Neural cell (in vitro differentiated cells): ENCODE data around the gene PRKCG. TPM values are rescaled to one million over a fixed set of nuclear protein-coding genes. Genes with fewer than 3 reads are reported as not detected.
"Not testable (repeated sequence)": the region's sequence is repeated elsewhere in the genome, so short reads cannot be mapped to it uniquely, and the experiment has no call there.

Experiments used
- H2AFZ ChIP-seq: fragments of 200-600, 300-800 bp; sonication (generic), shearing (Covaris generic); 2 replicates; pipeline ENCODE4 v1.6.0; 2014; ENCODE audit warnings: low read depth, mild to moderate bottlenecking, antibody characterized with exemption, low read length, moderate library complexity
- H3F3A ChIP-seq: fragments of 200-600 bp; shearing (Covaris generic); 2 replicates; pipeline ENCODE4 v1.6.1; 2016; ENCODE audit warnings: mild to moderate bottlenecking, moderate library complexity, mixed read lengths, antibody characterized with exemption, low read length; ENCODE audit not compliant: insufficient read depth, poor library complexity, severe bottlenecking
- H3K27ac ChIP-seq: fragments of 200-600, 300-800 bp; sonication (generic), shearing (Covaris generic); 2 replicates; pipeline ENCODE4 v1.5.1; 2014; ENCODE audit warnings: mild to moderate bottlenecking, low read length, moderate library complexity
- H3K27me3 ChIP-seq: fragments of 300-800, 200-600 bp; sonication (generic), shearing (Covaris generic); 2 replicates; pipeline ENCODE4 v1.6.0; 2014; ENCODE audit warnings: mild to moderate bottlenecking, low read depth, low read length, moderate library complexity; ENCODE audit not compliant: insufficient read depth
- H3K36me3 ChIP-seq: fragments of 300-800, 200-600 bp; sonication (generic), shearing (Covaris generic); 2 replicates; pipeline ENCODE4 v1.5.1; 2014; ENCODE audit warnings: mild to moderate bottlenecking, antibody characterized with exemption, low read length, moderate library complexity; ENCODE audit not compliant: insufficient read depth
- H3K4me2 ChIP-seq: fragments of 300-800, 200-600 bp; sonication (generic), shearing (Covaris generic); 2 replicates; pipeline ENCODE4 v1.6.0; 2014; ENCODE audit warnings: mild to moderate bottlenecking, low read length
- H3K4me3 ChIP-seq: fragments of 300-800, 200-600 bp; sonication (generic), shearing (Covaris generic); 2 replicates; pipeline ENCODE4 v1.5.1; 2014; ENCODE audit warnings: mild to moderate bottlenecking, low read length, moderate library complexity
- H3K79me2 ChIP-seq: fragments of 200-600 bp; shearing (Covaris generic); replicated peaks from 2 replicates; pipeline ENCODE4 v1.6.0; 2014; ENCODE audit warnings: mild to moderate bottlenecking, low read length, moderate library complexity; ENCODE audit not compliant: insufficient read depth
- H3K9ac ChIP-seq: fragments of 300-800, 200-600 bp; sonication (generic), shearing (Covaris generic); 2 replicates; pipeline ENCODE4 v1.6.1; 2016; ENCODE audit warnings: mild to moderate bottlenecking, low read length, mixed read lengths
- H3K9me2 ChIP-seq: fragments of 200-600 bp; shearing (Covaris generic); 2 replicates; pipeline ENCODE4 v1.6.1; 2016; ENCODE audit warnings: mild to moderate bottlenecking, low read length, mixed read lengths; ENCODE audit not compliant: insufficient read depth
- H3K9me3 ChIP-seq: fragments of 200-600, 300-800 bp; sonication (generic), shearing (Covaris generic); 2 replicates; pipeline ENCODE4 v1.6.1; 2016; ENCODE audit warnings: mild to moderate bottlenecking, mixed run types, low read length, moderate library complexity, mixed read lengths
- H4K20me1 ChIP-seq: fragments of 200-600 bp; shearing (Covaris generic); 2 replicates; pipeline ENCODE4 v1.6.1; 2016; ENCODE audit warnings: mild to moderate bottlenecking, mixed run types; ENCODE audit not compliant: insufficient read depth
- CTCF ChIP-seq: fragments of 450-650 bp; IDR thresholded peaks from 2 replicates; pipeline ENCODE4 v1.5.1; 2014; ENCODE audit warnings: antibody characterized with exemption, mild to moderate bottlenecking, moderate library complexity; ENCODE audit not compliant: poor library complexity, severe bottlenecking
- EP300 ChIP-seq: fragments of 450-650 bp; conservative IDR thresholded peaks from 2 replicates; pipeline ENCODE4 v1.6.1; 2014; ENCODE audit warnings: antibody characterized with exemption, mild to moderate bottlenecking, moderate library complexity; ENCODE audit not compliant: poor library complexity, severe bottlenecking
- EZH2 ChIP-seq: fragments of 200-600, 300-800 bp; shearing (Covaris generic), sonication (generic); IDR thresholded peaks from 2 replicates; pipeline ENCODE4 v1.6.1; 2014; ENCODE audit warnings: antibody characterized with exemption, low read length, borderline replicate concordance, mild to moderate bottlenecking; ENCODE audit not compliant: insufficient read depth, poor library complexity, severe bottlenecking
- MXI1 ChIP-seq: fragments of 450-650 bp; conservative IDR thresholded peaks from 2 replicates; pipeline ENCODE4 v1.6.1; 2014; ENCODE audit warnings: antibody characterized with exemption, mild to moderate bottlenecking; ENCODE audit not compliant: poor library complexity, severe bottlenecking
- POLR2AphosphoS5 ChIP-seq: IDR thresholded peaks from 2 replicates; pipeline ENCODE4 v1.6.1; 2012
- RAD21 ChIP-seq: fragments of 450-650 bp; conservative IDR thresholded peaks from 2 replicates; pipeline ENCODE4 v1.6.1; 2014; ENCODE audit warnings: antibody characterized with exemption, mild to moderate bottlenecking, moderate library complexity
- SMC3 ChIP-seq: fragments of 450-650 bp; conservative IDR thresholded peaks from 2 replicates; pipeline ENCODE4 v1.6.1; 2014; ENCODE audit warnings: antibody characterized with exemption, mild to moderate bottlenecking, moderate library complexity; ENCODE audit not compliant: poor library complexity
- TAF1 ChIP-seq: IDR thresholded peaks from 2 replicates; pipeline ENCODE4 v1.6.1; 2012; ENCODE audit warnings: low read depth
- polyA minus RNA-seq: library from RNA; depleted of rRNA, polyadenylated mRNA; stranded (reverse); fragments of >200 nt; gene quantifications from 2 replicates; pipeline ENCODE4 v1.2.3, GENCODE V29; 2014
- polyA plus RNA-seq: library from polyadenylated mRNA; depleted of rRNA; stranded (reverse); fragments of >200 nt; gene quantifications from 2 replicates; pipeline ENCODE4 v1.2.3, GENCODE V29; 2014
- TF ChIP-seq, protein P1 (sequence below): IDR thresholded peaks from 2 replicates; pipeline ENCODE4 v1.6.1; 2012; ENCODE audit warnings: borderline replicate concordance

The PRKCG gene
- polyA plus RNA-seq (0.99 and 2.2 TPM in 2 replicates), polyA minus RNA-seq (3.0 and 5.4 TPM in 2 replicates)

DNA sequence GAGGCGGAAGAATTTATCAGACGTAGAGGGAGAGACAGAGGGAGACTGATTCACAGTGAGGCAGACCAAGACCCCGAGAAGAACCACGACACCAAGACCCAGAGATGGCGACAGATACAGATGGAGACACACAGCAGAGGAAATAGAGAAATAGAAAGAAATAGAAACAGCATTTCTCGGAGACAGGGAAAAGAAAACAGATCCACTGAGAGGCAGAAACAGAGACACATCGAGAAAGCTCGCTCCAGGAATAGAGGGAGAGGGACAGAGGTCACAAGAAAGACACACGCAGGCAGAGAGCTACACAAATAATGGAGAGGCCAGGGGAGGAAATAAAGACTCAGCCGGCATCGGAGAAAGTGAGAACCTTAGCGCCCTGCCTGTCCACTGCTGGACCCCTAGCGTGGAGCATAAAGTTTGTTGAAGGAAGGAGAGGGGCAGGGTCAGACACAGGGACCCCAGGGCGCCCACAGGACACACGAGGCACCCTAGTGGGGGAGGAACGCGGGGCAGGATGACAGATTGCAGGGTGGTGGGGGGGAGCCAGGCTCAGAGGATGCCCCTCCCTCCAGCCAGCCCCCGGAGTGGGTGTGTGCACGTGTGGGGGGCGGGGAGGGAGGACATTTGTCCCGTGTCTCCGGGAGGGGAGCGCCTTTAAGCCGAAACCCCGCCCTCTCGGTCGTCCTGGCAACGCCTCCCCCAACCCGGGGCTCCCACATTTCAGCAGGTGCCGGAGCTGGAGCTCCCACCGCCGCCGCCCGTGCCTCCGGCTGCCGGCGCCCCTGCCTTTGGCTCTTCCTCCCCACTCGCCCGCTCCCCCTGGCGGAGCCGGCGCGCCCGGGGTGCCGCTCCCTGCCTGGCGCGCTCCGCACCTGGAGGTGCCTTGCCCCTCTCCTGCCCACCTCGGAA lies at the start of gene PRKCG:
Gene PRKCG, plus strand, starts transcription at position 716 of the 909 bp plus-strand sequence. CDS start 298 bp downstream, outside the sequence.
- no peaks in the 10 kb centered on the region for H4K20me1 ChIP-seq
- H3K9ac ChIP-seq: peak within 1 kb of the TSS; percentile 66
- H3F3A ChIP-seq: no peaks in the 10 kb centered on the region
- no peaks in the 10 kb centered on the region for H3K9me3 ChIP-seq
- H3K27ac ChIP-seq: peak within 1 kb of the TSS; percentile 16
- no peak for TF ChIP-seq EZH2
- peak; percentile 68 for TF ChIP-seq SMC3
- TF ChIP-seq CTCF: peak; percentile 69
- no peak for TF ChIP-seq EP300
- TF ChIP-seq TAF1: no peak
- no peak for TF ChIP-seq MXI1
- TF ChIP-seq, protein P1, sequence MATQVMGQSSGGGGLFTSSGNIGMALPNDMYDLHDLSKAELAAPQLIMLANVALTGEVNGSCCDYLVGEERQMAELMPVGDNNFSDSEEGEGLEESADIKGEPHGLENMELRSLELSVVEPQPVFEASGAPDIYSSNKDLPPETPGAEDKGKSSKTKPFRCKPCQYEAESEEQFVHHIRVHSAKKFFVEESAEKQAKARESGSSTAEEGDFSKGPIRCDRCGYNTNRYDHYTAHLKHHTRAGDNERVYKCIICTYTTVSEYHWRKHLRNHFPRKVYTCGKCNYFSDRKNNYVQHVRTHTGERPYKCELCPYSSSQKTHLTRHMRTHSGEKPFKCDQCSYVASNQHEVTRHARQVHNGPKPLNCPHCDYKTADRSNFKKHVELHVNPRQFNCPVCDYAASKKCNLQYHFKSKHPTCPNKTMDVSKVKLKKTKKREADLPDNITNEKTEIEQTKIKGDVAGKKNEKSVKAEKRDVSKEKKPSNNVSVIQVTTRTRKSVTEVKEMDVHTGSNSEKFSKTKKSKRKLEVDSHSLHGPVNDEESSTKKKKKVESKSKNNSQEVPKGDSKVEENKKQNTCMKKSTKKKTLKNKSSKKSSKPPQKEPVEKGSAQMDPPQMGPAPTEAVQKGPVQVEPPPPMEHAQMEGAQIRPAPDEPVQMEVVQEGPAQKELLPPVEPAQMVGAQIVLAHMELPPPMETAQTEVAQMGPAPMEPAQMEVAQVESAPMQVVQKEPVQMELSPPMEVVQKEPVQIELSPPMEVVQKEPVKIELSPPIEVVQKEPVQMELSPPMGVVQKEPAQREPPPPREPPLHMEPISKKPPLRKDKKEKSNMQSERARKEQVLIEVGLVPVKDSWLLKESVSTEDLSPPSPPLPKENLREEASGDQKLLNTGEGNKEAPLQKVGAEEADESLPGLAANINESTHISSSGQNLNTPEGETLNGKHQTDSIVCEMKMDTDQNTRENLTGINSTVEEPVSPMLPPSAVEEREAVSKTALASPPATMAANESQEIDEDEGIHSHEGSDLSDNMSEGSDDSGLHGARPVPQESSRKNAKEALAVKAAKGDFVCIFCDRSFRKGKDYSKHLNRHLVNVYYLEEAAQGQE: peak; percentile 4
- TF ChIP-seq RAD21: peak; percentile 55
- TF ChIP-seq POLR2AphosphoS5: no peak
- H3K4me2 ChIP-seq: peak within 1 kb of the TSS; percentile 78
- peak within 1 kb of the TSS; percentile 4 for H2AFZ ChIP-seq
- no peaks in the 10 kb centered on the region for H3K36me3 ChIP-seq
- no peaks in the 10 kb centered on the region for H3K79me2 ChIP-seq
- no peaks in the 10 kb centered on the region for H3K9me2 ChIP-seq
- peak within 1 kb of the TSS; percentile 70 for H3K4me3 ChIP-seq
- no peaks in the 10 kb centered on the region for H3K27me3 ChIP-seq

- not testable (repeated sequence) for H3F3A ChIP-seq, H3K9me3 ChIP-seq, H3K27ac ChIP-seq, H3K4me2 ChIP-seq, H3K36me3 ChIP-seq, H4K20me1 ChIP-seq, H2AFZ ChIP-seq, H3K27me3 ChIP-seq, H3K9me2 ChIP-seq, H3K79me2 ChIP-seq, H3K9ac ChIP-seq, H3K4me3 ChIP-seq
Observed at GRCh38 chr19:53832861-53833260, 49.1 kb upstream of the PRKCG start.

DNA sequence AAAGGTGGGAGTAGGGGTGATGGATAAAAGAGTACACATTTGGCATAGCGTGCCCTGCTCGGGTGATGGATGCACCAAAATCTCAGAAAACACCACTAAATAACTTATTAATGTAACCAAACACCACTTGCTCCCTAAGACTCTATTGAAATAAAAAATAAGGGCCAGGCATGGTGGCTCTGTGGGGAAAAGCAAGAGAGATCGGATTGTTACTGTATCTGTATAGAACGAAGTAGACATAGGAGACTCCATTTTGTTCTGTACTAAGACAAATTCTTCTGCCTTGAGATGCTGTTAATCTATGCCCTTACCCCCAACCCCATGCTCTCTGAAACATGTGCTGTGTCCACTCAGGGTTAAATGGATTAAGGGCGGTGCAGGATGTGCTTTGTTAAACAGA lies 43.6 kb upstream of the PRKCG start:
- not testable (repeated sequence) for H3K27ac ChIP-seq, H2AFZ ChIP-seq, H3K27me3 ChIP-seq, H3K36me3 ChIP-seq, H3K9me2 ChIP-seq, H3K9me3 ChIP-seq, H4K20me1 ChIP-seq, H3F3A ChIP-seq, H3K4me3 ChIP-seq, H3K79me2 ChIP-seq, H3K4me2 ChIP-seq, H3K9ac ChIP-seq

DNA sequence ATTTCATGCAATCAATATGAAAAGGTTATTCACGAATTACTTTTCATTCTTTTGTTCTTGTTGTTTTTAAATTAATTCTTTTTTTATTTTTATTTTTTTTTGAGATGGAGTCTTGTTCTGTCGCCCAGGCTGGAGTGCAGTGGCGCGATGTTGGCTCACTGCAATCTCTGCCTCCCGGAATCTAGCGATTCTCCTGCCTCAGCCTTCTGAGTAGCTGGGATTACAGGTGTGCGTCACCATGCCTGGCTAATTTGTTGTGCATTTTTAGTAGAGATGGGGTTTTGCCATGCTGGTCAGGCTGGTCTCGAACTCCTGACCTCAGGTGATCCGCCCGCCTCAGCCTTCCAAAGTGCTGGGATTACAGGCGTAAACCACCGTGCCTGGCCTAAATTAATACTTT lies 41.8 kb upstream of the PRKCG start:
- H3K4me2 ChIP-seq, H3K27ac ChIP-seq, H3K9me2 ChIP-seq, H4K20me1 ChIP-seq, H3F3A ChIP-seq, H3K36me3 ChIP-seq, H2AFZ ChIP-seq, H3K79me2 ChIP-seq, H3K9me3 ChIP-seq, H3K9ac ChIP-seq, H3K4me3 ChIP-seq, H3K27me3 ChIP-seq: not testable (repeated sequence)

DNA sequence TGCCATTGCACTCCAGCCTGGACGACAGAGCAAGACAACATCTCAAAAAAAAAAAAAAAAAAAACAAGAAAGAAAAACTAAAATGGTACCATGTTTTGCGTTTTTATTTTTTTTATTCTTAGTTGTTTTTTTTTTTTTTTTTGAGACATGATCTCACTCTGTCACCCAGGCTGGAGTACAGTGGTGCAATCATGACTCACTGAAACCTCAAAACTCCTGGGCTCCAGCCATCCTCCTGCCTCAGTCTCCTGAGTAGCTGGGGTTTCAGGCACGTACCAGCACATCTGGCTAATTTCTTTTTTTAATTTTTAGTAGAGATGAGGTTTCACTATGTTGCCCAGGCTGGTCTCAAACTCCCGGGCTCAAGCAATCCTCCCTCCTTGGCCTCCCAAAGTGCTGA lies 41.1 kb upstream of the PRKCG start:
- not testable (repeated sequence) for H3K4me2 ChIP-seq, H3K27ac ChIP-seq

More for the DNA sequence above, 41.1 kb upstream of the PRKCG start:
- H3K79me2 ChIP-seq, H3K9me3 ChIP-seq, H3K9ac ChIP-seq, H3K9me2 ChIP-seq, H3K36me3 ChIP-seq, H3F3A ChIP-seq, H4K20me1 ChIP-seq, H2AFZ ChIP-seq, H3K4me3 ChIP-seq, H3K27me3 ChIP-seq: not testable (repeated sequence)
